Hematopoietic multipotent progenitor cell treated with erythropoietin and hydrocortisone succinate and interleukin-3 and kit ligand, for 4 days (in vitro differentiated cells): Measurements from ENCODE around the gene SELENOW.

Experiments used
- DNase-seq: peaks from one replicate; pipeline ENCODE4 v3.0.0-alpha.2; 2015

SELENOW gene

DNA sequence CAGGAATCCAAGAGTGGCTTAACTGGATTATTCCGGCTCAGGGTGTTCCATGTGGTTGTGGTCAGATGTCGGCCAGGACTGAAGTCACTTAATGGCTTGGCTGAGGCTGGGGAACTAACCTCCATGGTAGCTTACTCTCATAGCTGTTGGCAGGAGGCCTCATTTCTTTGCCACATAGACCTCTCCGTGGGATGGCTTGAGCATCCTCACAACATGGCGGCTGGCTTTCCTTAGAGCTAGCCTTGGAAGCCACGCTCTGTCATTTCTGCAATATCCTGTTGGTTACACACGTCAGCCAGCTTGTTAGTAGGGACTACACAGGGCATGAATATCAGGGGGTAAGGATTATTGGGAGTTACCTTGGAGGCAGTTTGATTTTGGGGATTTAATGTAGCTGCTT, 48.3 kb downstream of the SELENOW start:
- no peak for DNase-seq

DNA sequence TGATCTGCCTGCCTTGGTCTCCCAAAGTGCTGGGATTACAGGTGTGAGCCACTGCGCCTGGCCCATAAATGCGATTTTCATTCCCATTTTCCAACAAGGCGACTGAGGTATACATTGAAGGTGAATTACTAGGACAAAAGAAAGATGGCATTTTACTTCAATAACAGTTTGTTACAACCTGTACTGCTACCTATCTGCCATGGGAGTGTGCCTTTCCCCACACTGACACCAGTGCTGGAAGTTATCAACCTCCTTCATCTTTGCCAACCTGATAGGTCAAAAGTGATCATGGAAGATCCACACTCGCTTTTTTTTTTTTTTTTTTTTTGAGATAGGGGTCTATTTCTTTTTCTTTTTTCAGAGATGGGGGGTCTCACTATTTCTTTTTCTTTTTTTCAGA, 54.2 kb downstream of the SELENOW start:
- no peak for DNase-seq
